GM19455 (cell line): ENCODE results near the gene NCBP2.

Experiments
- ATAC-seq: cut with Tn5 transposase; IDR thresholded peaks from one replicate; pipeline ENCODE4 v1.9.1; 2021; ENCODE audit not compliant: unreplicated experiment

Gene NCBP2

DNA sequence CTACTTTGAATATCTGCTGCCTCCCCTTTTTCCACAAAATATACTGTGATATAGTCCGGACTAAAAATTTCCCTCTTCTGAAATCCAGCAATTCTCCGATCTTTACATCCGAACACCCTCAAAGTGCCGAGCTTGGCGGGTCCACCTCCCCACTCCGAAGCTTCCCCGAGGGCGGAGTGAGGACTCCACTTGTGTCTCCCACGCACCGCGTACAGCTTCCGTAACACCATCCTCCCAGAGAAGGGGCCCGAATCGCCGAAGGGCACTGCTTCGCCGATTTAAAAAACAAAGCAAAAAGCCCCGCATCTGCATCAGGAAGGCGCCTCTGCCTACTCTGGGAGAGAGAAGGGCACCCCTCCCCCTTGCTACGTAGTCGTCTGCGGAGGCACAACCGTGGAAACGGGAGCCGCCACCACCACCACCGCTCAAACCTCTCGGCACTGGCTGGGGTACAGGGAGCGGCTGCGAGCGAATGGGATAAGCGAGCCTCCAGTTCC, 551 bp downstream of the NCBP2 start:
- ATAC-seq = peak; percentile 34

DNA sequence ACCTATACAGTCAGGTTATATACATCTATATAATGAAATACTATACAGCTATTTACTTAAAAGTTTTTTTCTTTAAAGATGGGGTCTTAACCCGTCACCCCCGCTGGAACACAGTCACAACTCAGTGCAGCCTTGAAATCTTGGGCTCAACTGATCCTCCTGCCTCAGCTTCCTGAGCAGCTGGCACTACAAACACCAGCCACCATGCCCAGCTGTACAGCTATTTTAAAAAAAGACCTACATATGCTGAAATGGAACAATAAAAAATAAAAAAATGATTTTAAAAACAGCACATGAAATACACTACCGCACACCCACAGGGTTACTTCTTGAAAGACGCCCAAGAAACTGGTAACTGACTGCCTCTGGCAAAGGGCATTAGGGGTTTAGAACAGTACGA, 3.8 kb downstream of the NCBP2 start:
- no peak for ATAC-seq

DNA sequence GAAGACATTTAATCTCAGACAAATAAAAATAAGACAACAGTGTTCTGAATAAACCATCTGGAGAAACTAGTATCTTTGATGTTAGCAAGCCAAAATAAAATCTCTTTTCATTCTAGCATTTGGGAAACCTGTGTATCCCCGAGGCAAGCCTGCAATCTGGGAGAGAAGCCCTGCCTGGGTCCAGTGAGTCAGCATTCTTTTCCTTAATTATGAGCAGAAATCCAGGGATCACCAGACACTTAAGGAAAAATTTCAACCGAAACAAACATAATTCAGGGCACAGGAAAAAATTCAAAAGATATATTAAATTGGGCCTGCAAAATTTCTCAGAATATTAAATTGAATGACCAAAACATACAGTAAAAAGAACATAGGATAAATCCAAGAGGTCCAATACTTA, 4.2 kb downstream of the NCBP2 start:
- ATAC-seq = no peak

DNA sequence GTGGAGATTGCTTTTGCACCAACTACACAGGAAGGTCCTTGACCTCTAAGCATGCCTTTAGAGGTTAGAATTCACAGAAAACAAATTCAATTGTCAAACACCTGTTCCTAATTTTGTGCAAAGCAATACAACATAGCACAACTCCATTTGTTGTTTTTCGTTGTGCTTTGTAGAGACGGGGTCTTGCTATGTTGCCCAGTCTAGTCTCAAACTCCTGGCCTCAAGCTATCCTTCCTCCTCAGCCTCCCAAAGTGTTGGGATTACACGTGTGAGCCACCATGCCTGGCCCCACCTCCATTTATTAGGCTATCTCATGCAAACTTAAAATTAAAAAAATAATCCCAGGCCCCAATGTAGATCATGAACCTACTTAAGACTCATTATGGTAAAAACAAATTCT, 6.0 kb downstream of the NCBP2 start:
- ATAC-seq = no peak

DNA sequence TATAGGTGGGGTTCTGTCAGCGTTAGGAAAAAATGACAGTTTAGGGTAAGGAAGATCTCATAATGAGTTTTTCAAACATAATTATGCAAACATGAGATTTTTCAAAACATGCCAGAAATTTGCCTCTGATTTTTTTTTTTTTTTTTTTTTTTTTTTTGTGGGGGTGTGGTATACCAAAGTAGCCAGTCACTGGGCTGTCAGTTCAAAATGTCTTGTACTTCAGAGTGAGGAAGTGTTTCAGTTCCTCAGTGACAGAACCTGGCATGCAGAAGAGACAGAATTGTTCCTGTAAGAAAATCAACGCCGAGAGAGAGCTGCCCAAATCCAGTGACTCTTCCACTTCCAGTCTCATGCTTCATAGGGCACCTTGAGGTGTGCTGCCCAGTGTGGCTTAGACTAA, 9.7 kb downstream of the NCBP2 start:
- ATAC-seq = no peak

DNA sequence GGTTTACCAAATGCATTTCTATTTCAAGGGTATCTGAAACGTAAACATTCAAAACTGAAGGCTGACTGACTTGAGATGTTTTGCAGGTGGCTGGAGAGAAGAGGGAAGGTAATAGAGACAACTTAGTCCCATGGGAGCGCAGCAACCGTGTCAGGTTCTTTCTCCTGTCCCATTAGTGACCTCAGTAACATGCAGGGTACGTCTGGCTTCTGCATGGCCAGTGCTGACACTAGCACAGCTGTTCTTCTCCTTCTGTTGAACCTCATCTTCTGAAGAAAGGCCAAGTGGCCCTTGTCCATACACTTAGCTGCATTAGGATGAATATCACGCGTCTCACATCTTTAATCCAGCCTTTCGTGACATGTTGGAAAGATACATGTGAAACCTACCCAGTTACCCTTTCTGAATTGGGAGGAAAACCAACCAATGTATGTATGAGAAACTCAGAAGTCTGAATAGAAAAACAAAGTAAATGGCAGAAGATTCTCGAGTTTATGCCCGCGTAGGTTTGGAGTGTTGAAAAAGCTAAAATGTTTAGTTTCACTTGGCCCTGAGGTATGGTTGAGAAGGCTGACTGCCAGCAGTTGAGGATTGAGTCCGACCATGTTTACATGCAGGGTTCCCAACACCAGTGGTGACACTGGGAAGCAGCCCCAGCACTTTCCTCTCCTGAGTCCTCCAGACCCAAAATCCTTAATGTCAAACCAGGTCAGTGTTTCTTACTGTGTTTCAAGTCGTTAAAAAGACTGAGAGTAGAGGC, 10.3 kb downstream of the NCBP2 start:
- no peak for ATAC-seq

DNA sequence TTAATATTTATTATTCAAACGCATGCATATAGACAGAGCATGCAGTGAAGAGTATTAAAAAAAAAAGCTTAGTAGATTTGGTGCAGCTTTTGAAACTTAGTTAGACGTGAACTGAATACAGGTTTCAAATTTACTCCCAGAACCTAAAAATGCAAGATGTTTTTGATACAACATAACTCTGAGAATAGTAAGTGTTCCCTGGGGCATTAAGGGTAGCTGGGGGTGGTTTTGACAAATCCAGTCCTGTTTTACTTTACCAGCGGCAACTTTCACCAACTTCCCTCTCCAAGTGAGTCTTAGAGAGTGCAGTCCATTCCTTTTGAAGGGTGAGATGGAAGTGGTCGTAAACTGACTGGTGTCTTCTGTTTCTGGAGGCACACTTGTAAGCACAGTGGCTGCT, 11.2 kb downstream of the NCBP2 start:
- ATAC-seq = no peak

DNA sequence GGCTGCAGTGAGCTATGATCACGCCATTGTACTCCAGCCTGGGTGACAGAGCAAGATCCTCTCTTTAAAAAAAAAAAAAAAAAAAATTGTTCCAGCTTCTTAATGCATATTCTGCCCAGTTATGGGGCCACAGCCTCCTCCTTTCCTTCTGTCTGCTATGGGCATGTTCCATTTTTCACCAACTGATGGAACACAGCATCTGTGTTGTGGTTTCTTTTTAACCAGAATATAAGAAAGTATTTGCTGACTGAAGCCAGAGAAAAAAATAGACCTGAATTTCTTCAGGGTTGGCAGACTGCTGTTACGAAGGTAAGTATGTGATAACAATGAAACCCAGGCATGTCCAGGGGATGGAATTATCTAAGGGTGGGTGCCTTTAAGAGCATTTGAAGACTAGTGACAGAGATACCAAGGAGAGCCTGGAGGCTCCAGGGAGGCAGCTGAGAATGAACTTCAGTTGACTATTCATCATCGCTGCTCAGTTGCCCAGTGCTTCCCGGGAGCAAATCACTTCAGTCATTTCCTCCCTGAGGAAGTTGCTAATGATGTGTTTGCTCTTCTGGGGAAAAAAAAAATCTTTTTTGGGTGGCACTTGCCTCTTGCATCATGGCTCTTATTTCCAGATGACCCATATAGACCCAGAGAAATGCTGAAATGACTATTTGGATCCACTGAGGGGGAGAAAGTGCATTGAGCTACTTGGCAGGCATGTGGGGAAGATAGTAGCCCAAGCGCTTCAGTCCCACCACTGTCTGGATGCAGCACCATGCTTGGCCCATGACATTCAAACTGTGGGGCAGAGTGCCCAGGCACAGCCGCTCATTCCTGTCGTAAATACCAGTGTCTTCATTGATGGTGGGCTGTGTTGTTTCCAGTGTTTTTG, 14.5 kb downstream of the NCBP2 start:
- ATAC-seq = no peak

DNA sequence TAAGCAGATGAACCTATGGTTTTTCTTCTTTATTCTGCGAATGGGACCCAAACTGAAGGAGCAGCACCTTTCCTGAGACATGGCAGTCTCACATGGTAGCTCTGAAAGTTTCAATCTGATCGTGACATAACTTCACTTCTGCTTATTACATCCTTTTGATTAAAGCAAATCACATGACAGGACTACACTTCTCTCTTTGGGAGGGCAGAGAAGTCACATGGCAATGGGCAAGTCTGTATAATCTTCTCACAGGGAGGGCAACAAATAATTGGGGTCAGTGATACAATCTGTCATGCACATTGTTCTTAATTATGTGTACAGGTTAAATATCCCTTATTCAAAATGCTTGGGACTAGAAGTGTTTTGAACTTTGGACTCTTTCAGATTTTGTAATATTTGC, 21.6 kb downstream of the NCBP2 start:
- ATAC-seq = no peak

DNA sequence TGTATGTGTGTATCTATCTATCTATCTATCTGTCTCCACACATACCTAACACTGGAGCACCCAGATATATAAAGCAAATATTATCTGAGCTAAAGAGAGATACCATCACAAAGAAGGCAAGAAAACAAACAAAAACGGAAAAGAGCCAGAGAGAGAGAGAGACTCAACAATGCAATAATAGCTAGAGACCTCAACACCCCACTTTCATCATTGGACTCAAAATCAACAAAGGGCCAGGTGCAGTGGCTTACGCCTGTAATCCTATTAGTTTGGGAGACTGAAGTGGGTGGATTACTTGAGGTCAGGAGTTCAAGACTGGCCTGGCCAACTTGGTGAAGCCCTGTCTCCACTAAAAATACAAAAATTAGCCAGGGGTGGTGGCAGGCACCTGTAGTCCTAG, 23.4 kb downstream of the NCBP2 start:
- no peak for ATAC-seq

DNA sequence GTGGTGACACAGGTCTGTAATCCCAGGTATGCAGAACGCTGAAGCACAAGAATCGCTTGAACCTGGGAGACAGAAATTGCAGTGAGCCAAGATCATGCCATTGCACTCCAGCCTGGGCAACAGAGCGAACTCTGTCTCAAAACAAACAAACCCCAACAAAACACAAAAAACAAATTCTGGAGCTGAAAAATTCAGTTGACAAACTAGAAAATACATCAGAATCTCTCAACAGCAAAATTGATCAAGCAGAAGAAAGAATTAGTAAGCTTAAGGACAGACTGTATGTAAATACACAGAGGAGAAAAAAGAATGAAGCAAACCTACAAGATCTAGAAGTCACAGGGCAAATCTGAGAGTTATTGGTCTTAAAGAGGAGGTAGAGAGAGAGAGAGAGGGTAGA, 25.3 kb downstream of the NCBP2 start:
- no peak for ATAC-seq

DNA sequence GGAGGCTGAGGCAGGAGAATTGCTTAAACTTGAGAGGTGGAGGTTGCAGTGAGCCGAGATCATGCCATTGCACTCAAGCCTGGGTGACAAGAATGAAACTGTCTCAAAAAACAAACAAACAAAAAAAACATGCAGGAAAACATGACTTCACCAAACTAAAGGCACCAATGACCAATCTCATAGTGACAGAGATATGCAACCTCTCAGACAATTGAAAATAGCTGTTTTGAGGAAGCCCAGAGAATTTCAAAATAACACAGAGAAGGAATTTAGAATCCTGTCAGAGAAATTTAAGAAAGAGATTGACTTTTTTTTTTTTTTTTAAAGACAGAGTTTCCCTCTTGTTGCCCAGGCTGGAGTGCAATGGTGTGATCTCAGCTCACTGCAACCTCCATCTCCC, 26.1 kb downstream of the NCBP2 start:
- no peak for ATAC-seq

DNA sequence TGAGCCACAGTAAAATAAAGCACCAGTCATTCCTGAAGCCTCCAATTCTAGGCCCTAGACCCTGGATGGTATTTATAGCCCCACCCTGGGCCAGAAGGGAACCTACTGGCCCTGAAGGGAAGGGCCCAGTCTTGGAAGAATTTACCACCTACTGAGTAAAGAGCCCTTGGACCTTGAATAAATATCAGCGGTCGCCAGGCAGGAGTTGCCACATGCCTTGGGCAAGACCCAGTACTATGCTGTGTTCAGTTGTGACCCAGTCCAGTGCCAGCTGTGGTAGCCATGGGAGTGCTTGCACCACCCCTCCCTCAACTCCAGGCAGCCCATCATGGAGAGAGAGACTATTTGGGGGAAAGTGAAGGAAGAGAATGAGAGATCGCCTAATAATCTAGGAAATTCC, 27.0 kb downstream of the NCBP2 start:
- ATAC-seq = no peak

DNA sequence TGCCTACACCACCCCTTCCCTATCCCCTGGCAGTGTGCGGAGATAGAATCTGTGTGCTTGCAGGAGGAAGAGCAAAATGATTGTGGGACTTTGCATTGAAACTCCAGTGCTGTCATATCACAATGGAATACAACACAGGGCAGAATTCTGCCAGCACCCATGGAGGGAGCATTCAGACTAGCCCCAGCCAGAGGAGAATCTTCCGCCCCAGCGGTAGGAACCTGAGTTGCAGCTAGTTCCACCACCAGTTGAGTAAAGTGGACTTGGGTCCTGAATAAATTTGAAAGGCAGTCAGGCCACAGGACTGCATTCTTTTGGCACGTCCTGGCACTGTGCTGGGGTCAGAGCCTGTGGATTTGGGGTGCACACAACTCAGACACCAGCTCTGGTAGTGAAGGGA, 27.5 kb downstream of the NCBP2 start:
- ATAC-seq = no peak

DNA sequence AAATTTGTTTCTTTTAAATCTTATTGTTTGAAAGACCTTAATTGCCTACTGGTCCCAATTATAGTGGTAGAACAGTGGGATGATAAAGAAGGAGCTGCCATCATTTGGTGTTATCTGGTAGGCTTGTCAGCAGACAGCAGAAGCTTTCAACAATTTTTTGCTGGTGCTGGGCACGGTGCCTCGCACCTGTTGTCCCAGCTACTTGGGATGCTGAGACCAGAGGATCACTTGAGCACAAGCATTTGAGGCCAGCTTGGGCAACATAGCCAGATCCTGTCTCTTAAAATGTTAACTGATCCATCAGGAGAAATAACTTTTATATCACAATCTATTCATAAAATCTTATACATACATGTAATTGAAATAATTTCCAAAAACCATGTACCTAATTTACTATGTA, 38.6 kb downstream of the NCBP2 start:
- ATAC-seq = no peak

DNA sequence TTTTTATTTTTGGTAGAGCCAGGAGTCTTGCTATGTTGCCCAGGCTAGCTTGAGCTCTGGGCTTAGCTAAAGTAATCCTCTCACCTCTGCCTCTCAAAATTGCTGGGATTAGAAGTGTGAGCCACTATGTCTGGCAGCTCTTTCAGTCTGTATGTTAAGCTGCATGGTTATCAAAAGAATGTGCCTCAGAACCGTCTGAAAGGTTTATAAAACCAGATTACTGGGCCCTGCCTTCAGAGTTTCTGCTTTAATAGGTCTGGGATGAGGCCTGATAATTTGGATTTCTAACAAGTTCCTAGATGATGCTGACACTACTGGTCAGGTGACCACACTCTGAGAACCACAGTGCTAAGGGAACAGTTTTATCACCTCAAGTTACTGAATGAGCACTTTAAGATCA, 40.0 kb downstream of the NCBP2 start:
- no peak for ATAC-seq

DNA sequence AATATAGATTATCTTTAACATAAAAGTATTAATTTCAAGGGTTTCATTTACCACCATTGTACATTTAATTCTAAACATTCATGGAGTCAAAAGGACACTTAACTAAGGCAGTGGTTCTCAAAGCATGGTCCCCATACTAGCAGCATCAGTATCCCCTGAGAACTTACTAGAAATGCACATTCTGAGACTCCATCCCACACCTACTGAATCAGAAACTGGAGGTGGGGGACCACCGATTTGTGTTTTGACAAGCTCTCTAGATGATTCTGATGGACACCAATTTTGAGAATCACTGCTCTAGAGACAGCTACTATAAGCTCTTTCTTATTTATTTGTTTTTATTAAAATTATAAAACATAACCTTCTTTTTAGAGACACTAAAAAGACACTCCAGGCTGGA, 40.6 kb downstream of the NCBP2 start:
- no peak for ATAC-seq

DNA sequence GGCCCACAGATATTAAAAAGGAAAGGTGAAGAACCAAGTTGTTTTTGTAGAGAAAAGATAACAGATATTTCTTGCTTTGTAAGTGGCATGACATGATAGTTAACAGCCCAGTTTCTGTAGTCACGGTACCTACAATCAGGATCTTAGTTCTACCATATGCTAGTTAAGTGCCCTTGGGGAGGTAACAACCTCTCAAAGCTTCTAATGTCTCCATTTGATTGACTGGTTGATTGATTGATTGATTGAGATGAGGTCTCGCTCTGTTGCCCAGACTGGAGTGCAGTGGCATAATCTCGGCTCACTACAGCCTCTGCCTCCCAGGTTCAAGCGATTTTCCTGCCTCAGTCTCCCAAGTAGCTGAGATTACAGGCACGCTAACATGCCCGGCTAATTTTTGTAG, 46.1 kb downstream of the NCBP2 start:
- no peak for ATAC-seq

DNA sequence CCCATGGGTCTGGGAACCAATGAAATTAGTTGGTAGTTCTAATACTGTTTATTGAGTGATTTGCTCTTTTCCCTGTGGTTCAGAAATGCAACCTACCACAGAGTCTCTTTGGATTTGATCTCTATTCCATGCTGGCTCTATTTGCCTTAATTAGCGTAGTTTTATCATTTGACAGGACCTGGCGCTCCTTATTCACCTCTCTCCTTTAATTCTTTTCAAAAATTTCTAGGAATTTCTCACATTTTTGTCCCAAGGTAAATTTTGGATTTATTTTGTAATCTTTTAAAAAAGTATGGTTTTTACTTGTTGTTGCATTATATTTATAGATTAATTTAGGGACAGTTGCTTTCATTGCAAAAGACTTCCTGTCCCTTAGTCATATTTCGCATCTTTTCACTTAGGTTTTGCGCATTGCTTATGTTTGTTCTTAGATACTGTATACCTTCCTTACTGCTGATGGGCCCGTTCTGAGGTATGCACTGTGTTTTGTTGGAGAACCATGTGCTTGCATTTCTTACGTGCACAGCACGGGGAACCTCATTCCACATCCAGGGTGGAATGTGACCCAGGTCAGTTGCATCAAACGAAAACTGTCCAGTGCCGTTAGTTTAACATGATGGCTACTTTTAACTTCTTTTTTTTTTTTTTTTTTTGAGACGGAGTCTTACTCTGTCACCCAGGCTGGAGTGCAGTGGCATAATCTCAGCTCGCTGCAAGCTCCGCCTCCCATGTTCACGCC, 47.6 kb downstream of the NCBP2 start:
- ATAC-seq = no peak

DNA sequence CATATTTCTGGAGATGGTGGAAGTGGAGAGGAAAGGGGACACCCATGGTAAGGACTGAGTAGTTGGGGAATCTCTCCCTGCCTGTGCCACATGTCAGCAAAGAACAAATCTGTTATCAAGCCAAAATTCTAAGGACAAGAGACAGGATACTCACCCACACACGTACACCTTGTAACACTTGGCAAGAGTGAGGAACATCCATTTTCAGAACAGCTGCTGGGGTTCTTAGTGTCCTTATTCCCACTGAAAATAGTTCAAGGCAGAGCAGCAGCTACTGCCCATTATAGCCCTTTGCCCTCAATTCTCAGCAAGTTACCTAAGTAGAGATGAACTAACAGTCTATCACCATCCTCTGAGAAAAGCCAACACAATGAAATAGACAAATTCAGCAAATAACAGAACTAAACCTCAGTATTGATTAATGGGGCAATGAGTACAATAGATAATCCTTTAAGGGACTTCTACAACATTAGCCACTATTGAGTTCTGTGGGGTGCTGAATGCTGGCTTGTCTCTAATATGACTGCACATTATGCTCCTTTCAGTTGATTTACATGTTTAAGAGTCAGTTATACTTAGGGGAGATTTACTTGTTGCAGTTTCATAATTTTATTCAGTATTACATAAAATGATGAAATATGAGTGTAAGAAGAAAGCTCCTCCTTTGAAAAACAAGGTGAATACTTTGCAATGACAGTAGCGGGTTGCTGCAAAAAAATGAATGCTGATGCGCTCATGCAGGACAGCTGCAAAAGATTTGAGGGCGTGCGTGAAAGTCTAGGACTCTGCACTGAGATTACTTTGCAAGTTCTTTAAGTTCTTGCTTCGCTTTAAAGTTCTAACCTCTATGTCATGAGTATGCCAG, 52.3 kb downstream of the NCBP2 start:
- no peak for ATAC-seq

DNA sequence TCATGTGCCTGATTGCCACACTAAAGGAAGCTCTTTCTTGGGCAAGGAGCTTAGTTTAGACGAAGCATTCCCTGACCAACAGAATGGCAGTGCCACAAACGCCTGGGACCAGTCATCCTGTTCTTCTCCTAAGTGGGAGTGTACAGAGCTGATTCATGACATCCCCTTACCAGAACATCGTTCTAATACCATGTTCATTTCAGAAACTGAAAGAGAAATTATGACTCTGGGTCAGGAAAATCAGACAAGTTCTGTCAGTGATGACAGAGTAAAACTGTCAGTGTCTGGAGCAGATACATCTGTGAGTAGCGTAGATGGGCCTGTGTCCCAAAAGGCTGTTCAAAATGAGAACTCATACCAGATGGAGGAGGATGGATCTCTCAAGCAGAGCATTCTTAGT, 56.2 kb downstream of the NCBP2 start:
- ATAC-seq = no peak
